WTC11 (cell line): ENCODE data around the gene KHK. TPM values are rescaled to one million over a fixed set of nuclear protein-coding genes. Genes with fewer than 3 reads are reported as not detected.

Experiments
- ATAC-seq: fragments of 200-7000 bp; cut with Tn5 transposase; 2 replicates; pipeline ENCODE4 v1.10.0; 2021; ENCODE audit warnings: mild to moderate bottlenecking, moderate library complexity
- CTCF ChIA-PET: fragments of 300-600 bp; sonication (Branson Sonifier 250); formaldehyde crosslinking; loops from one replicate; lab custom pipeline; 2021; ENCODE audit warnings: antibody characterized with exemption; lab: Charles Lee
- POLR2A ChIA-PET: fragments of 350-600 bp; sonication (Branson Sonifier 250); formaldehyde crosslinking; loops from one replicate; lab custom pipeline; 2021; ENCODE audit warnings: antibody characterized with exemption; lab: Charles Lee
- DNase-seq: peaks from one replicate; pipeline ENCODE4 v3.0.0; 2021; ENCODE audit warnings: low spot score
- H3K27ac Mint-ChIP-seq: 2 replicates; pipeline ENCODE4 v1.8.0; 2021; ENCODE audit warnings: mixed read lengths
- H3K27me3 Mint-ChIP-seq: 2 replicates; pipeline ENCODE4 v1.8.0; 2021; ENCODE audit warnings: low read depth, mild to moderate bottlenecking, moderate library complexity, mixed read lengths
- H3K36me3 Mint-ChIP-seq: 2 replicates; pipeline ENCODE4 v1.8.0; 2021; ENCODE audit warnings: mixed read lengths
- H3K4me1 Mint-ChIP-seq: 2 replicates; pipeline ENCODE4 v1.8.0; 2022; ENCODE audit warnings: mixed read lengths
- H3K4me3 Mint-ChIP-seq: 2 replicates; pipeline ENCODE4 v1.8.0; 2021; ENCODE audit warnings: mild to moderate bottlenecking, moderate library complexity, mixed read lengths
- H3K9me3 Mint-ChIP-seq: 2 replicates; pipeline ENCODE4 v1.8.0; 2021; ENCODE audit warnings: mixed read lengths
- ESRRA ChIP-seq: sonication (generic); formaldehyde crosslinking; IDR thresholded peaks from 2 replicates; pipeline ENCODE4 v1.8.1; 2022; ENCODE audit warnings: mild to moderate bottlenecking, missing genetic modification reagents, borderline replicate concordance
- MYBL2 ChIP-seq: sonication (generic); formaldehyde crosslinking; IDR thresholded peaks from 2 replicates; pipeline ENCODE4 v1.8.1; 2023; ENCODE audit warnings: mild to moderate bottlenecking, moderate library complexity, missing genetic modification reagents
- NR1H2 ChIP-seq: sonication (generic); formaldehyde crosslinking; IDR thresholded peaks from 2 replicates; pipeline ENCODE4 v1.9.0; 2021; ENCODE audit warnings: mild to moderate bottlenecking, moderate library complexity, missing genetic modification reagents
- PRRX2 ChIP-seq: fragments of 250-450 bp; sonication (Bioruptor Pico); IDR thresholded peaks from 2 replicates; pipeline ENCODE4 v1.8.0; 2021; ENCODE audit warnings: mild to moderate bottlenecking
- SMAD4 ChIP-seq: sonication (generic); formaldehyde crosslinking; IDR thresholded peaks from 2 replicates; pipeline ENCODE4 v1.8.0; 2022; ENCODE audit warnings: mild to moderate bottlenecking, missing genetic modification reagents
- TEAD4 ChIP-seq: sonication (generic); formaldehyde crosslinking; IDR thresholded peaks from 2 replicates; pipeline ENCODE4 v1.8.0; 2022; ENCODE audit warnings: mild to moderate bottlenecking, missing genetic modification reagents
- TP53 ChIP-seq: sonication (generic); formaldehyde crosslinking; IDR thresholded peaks from 2 replicates; pipeline ENCODE4 v1.8.1; 2023; ENCODE audit warnings: mild to moderate bottlenecking, missing genetic modification reagents
- ZNF396 ChIP-seq: fragments of 250-450 bp; sonication (Bioruptor Pico); IDR thresholded peaks from 2 replicates; pipeline ENCODE4 v1.8.0; 2021; ENCODE audit warnings: mild to moderate bottlenecking, moderate library complexity, borderline replicate concordance
- total RNA-seq: library from RNA; stranded (reverse); gene quantifications from 3 replicates; pipeline ENCODE4 v1.2.3, GENCODE V29; 2021
- TF ChIP-seq, protein P1 (sequence below): fragments of 200-600 bp; IDR thresholded peaks from 2 replicates; pipeline ENCODE4 v1.8.0; 2022; ENCODE audit warnings: antibody characterized with exemption
- TF ChIP-seq, protein P2 (sequence below): fragments of 250-450 bp; sonication (Bioruptor Pico); IDR thresholded peaks from 2 replicates; pipeline ENCODE4 v1.8.0; 2021; ENCODE audit warnings: mild to moderate bottlenecking
- TF ChIP-seq, protein P3 (sequence below): sonication (generic); formaldehyde crosslinking; IDR thresholded peaks from 2 replicates; pipeline ENCODE4 v1.8.1; 2022; ENCODE audit warnings: mild to moderate bottlenecking, moderate library complexity, missing genetic modification reagents
- TF ChIP-seq, protein P4 (sequence below): sonication (generic); formaldehyde crosslinking; IDR thresholded peaks from 2 replicates; pipeline ENCODE4 v1.8.1; 2023; ENCODE audit warnings: mild to moderate bottlenecking, missing genetic modification reagents
- TF ChIP-seq, protein P5 (sequence below): sonication (generic); formaldehyde crosslinking; IDR thresholded peaks from 2 replicates; pipeline ENCODE4 v1.8.0; 2022; ENCODE audit warnings: missing genetic modification reagents

The KHK gene
- total RNA-seq, 1 experiment from 2014 or later = 17.4 TPM

DNA sequence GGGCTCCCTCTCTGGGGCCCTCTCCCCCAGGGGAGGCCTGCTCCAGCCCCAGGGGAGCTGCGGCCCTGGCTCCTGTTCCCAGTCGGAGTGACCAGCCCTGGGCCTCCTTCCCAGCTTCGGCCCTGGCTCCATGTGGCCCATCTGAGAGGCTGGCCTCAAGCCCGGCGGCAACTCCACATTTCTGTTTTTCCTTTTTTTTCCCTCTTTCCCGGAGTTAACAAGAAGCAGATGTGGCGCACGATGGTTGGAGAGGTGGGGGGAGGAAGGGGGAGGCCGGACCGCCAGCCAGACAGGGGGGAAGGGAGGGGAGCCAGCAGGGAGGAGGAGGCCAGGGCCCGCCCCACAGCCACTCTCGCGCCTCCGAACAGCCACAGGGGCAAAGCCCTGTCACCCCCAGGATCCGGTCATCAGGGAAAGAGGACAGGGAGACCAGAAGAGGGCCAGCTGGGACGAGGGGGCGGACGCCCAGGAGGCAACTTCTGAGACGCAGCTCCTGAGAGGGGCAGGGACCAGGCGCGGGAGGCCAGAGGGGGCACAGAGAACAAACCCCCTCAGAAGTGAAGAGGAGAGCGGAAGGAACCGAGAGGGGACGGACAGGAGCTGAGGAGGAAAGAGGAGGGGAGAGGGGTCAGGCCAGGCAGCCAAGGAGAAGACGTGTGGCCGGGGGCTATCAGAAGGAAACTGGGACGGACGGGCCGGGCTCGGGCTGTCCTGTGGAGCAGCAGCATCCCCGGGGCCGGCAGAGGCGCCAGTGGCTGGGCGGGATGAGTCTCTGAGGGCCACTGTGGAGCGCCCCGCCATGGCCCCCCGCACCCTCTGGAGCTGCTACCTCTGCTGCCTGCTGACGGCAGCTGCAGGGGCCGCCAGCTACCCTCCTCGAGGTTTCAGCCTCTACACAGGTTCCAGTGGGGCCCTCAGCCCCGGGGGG lies 8.0 kb upstream of the KHK start, which contains the start of gene EMILIN1:
Gene EMILIN1, plus strand, starts transcription at position 349 of the 928 bp plus-strand sequence. Its CDS starts 451 bp downstream, at position 800.
- TF ChIP-seq SMAD4 (CRISPR knock-in tag) (no peak), TP53 (CRISPR knock-in tag) (no peak), MYBL2 (CRISPR knock-in tag) (no peak), ZNF396 (CRISPR knock-in tag) (no peak), PRRX2 (CRISPR knock-in tag) (no peak), TEAD4 (CRISPR knock-in tag) (no peak), NR1H2 (CRISPR knock-in tag) (no peak), ESRRA (no peak)
- TF ChIP-seq, protein P1, sequence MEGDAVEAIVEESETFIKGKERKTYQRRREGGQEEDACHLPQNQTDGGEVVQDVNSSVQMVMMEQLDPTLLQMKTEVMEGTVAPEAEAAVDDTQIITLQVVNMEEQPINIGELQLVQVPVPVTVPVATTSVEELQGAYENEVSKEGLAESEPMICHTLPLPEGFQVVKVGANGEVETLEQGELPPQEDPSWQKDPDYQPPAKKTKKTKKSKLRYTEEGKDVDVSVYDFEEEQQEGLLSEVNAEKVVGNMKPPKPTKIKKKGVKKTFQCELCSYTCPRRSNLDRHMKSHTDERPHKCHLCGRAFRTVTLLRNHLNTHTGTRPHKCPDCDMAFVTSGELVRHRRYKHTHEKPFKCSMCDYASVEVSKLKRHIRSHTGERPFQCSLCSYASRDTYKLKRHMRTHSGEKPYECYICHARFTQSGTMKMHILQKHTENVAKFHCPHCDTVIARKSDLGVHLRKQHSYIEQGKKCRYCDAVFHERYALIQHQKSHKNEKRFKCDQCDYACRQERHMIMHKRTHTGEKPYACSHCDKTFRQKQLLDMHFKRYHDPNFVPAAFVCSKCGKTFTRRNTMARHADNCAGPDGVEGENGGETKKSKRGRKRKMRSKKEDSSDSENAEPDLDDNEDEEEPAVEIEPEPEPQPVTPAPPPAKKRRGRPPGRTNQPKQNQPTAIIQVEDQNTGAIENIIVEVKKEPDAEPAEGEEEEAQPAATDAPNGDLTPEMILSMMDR = no peak
- TF ChIP-seq, protein P2, sequence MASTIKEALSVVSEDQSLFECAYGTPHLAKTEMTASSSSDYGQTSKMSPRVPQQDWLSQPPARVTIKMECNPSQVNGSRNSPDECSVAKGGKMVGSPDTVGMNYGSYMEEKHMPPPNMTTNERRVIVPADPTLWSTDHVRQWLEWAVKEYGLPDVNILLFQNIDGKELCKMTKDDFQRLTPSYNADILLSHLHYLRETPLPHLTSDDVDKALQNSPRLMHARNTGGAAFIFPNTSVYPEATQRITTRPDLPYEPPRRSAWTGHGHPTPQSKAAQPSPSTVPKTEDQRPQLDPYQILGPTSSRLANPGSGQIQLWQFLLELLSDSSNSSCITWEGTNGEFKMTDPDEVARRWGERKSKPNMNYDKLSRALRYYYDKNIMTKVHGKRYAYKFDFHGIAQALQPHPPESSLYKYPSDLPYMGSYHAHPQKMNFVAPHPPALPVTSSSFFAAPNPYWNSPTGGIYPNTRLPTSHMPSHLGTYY (CRISPR knock-in tag) = no peak
- TF ChIP-seq, protein P3, sequence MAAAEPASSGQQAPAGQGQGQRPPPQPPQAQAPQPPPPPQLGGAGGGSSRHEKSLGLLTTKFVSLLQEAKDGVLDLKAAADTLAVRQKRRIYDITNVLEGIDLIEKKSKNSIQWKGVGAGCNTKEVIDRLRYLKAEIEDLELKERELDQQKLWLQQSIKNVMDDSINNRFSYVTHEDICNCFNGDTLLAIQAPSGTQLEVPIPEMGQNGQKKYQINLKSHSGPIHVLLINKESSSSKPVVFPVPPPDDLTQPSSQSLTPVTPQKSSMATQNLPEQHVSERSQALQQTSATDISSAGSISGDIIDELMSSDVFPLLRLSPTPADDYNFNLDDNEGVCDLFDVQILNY (CRISPR knock-in tag) = no peak
- TF ChIP-seq, protein P4, sequence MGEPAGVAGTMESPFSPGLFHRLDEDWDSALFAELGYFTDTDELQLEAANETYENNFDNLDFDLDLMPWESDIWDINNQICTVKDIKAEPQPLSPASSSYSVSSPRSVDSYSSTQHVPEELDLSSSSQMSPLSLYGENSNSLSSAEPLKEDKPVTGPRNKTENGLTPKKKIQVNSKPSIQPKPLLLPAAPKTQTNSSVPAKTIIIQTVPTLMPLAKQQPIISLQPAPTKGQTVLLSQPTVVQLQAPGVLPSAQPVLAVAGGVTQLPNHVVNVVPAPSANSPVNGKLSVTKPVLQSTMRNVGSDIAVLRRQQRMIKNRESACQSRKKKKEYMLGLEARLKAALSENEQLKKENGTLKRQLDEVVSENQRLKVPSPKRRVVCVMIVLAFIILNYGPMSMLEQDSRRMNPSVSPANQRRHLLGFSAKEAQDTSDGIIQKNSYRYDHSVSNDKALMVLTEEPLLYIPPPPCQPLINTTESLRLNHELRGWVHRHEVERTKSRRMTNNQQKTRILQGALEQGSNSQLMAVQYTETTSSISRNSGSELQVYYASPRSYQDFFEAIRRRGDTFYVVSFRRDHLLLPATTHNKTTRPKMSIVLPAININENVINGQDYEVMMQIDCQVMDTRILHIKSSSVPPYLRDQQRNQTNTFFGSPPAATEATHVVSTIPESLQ (CRISPR knock-in tag) = no peak
- TF ChIP-seq, protein P5, sequence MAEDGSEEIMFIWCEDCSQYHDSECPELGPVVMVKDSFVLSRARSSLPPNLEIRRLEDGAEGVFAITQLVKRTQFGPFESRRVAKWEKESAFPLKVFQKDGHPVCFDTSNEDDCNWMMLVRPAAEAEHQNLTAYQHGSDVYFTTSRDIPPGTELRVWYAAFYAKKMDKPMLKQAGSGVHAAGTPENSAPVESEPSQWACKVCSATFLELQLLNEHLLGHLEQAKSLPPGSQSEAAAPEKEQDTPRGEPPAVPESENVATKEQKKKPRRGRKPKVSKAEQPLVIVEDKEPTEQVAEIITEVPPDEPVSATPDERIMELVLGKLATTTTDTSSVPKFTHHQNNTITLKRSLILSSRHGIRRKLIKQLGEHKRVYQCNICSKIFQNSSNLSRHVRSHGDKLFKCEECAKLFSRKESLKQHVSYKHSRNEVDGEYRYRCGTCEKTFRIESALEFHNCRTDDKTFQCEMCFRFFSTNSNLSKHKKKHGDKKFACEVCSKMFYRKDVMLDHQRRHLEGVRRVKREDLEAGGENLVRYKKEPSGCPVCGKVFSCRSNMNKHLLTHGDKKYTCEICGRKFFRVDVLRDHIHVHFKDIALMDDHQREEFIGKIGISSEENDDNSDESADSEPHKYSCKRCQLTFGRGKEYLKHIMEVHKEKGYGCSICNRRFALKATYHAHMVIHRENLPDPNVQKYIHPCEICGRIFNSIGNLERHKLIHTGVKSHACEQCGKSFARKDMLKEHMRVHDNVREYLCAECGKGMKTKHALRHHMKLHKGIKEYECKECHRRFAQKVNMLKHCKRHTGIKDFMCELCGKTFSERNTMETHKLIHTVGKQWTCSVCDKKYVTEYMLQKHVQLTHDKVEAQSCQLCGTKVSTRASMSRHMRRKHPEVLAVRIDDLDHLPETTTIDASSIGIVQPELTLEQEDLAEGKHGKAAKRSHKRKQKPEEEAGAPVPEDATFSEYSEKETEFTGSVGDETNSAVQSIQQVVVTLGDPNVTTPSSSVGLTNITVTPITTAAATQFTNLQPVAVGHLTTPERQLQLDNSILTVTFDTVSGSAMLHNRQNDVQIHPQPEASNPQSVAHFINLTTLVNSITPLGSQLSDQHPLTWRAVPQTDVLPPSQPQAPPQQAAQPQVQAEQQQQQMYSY (CRISPR knock-in tag) = no peak
- TF ChIP-seq, all 79 proteins: peak for 0
- Mint-ChIP-seq H3K4me1 (peaks cover 20% of the 10 kb centered on the region), H3K4me3 (no peak within 1 kb of the TSS)

More for the DNA sequence above, 8.0 kb upstream of the KHK start, which contains the start of gene EMILIN1:
- DNase-seq (no peak), ATAC-seq (no peak; the same call in 1 of the 2 replicates)
- no peaks in the 10 kb centered on the region for H3K36me3 Mint-ChIP-seq
- POLR2A ChIA-PET = interaction anchor here (0.7 to 1.0 kb wide), 2 partner anchors 18 to 26 kb away, joined by 3 to 4 read pairs; no protein-coding TSS in a partner anchor
- H3K27ac Mint-ChIP-seq = peak within 1 kb of the TSS; percentile 84; the same call in 1 of the 2 replicates
- CTCF ChIA-PET = interaction anchor here (0.5 to 1.4 kb wide), 3 partner anchors 8 to 62 kb away, joined by 5 to 8 read pairs (median 7); partner anchors contain the start of gene KHK
- H3K27me3 Mint-ChIP-seq = peaks cover 11% of the 10 kb centered on the region
- H3K9me3 Mint-ChIP-seq = no peaks in the 10 kb centered on the region
